LNCAP (cell line): ENCODE results near the gene BCAS3.

Source experiments
- TF ChIP-seq, protein P1 (sequence below): fragments of 450-650 bp; IDR thresholded peaks from 2 replicates; pipeline ENCODE4 v1.5.1; 2017; ENCODE audit warnings: mild to moderate bottlenecking

BCAS3 gene

DNA sequence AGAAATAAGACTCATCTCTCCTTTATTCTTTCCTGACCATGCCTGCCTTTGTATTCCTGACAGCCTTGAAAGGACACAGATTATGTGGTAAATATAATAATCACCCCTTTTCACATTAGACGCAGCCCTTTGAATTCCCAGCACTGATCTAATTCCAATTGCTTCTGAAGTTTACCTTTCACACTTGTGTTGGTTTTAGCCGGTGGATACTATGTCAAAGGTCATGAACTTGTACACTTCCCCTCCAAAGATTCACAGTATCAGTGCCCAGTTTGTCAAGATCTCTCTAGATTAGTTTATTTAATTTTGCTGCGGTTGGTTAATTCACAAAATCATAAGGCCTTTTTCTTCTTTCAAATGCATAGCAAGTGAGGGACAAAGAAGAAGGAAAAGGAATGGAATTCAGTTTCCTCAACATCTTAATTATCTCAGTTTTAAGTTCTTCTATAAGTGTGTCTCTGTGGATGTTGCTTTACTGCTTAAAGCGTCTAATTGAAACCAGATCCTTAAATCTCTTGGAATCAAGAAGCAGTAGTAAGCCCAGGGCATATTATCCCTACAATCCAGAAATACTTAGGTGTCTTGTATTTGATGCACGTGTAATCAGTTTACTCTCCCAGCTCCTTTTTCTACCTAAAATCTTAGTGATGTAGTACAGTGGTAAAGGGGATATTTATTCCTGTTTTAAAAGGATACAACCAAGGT lies 547.7 kb downstream of the BCAS3 start:
- TF ChIP-seq, protein P1, sequence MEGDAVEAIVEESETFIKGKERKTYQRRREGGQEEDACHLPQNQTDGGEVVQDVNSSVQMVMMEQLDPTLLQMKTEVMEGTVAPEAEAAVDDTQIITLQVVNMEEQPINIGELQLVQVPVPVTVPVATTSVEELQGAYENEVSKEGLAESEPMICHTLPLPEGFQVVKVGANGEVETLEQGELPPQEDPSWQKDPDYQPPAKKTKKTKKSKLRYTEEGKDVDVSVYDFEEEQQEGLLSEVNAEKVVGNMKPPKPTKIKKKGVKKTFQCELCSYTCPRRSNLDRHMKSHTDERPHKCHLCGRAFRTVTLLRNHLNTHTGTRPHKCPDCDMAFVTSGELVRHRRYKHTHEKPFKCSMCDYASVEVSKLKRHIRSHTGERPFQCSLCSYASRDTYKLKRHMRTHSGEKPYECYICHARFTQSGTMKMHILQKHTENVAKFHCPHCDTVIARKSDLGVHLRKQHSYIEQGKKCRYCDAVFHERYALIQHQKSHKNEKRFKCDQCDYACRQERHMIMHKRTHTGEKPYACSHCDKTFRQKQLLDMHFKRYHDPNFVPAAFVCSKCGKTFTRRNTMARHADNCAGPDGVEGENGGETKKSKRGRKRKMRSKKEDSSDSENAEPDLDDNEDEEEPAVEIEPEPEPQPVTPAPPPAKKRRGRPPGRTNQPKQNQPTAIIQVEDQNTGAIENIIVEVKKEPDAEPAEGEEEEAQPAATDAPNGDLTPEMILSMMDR, result no peak

DNA sequence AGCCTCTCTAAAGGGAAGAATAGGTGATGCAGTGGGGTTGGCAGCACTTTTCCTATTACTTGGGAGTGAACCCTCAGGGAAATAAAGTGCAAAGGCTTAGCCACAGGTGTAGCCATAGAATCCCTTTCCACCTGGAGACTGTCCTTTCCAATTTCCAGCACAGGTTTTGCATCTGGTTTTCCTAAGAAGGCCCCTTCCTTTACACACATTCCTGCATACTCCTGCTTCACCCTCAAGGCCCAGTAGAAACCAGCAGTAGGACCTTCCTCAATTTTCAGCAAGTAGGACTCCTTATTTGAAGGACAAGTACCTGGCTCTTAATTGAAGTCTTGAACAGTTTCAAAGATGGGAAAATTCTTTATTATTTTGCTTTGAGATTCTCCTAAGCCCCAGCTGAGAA lies 550.2 kb downstream of the BCAS3 start:
- TF ChIP-seq, protein P1, result no peak

DNA sequence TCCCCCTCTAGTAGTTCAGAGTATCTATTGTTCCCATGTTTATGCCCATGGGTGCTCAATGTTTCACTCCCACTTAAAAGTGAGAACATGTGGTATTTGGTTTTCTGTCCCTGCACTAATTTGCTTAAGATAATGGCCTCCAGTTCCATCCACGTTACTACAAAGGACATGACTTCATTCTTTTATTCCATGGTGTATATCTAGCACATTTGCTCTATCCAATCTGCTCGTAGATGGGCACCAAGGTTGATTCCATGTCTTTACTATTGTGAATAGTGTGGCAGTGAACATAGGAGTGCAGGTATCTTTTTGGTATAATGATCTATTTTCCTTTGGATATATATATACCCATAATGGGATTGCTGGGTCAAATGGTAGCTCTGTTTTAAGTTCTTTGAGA lies 552.8 kb downstream of the BCAS3 start:
- TF ChIP-seq, protein P1, result no peak

DNA sequence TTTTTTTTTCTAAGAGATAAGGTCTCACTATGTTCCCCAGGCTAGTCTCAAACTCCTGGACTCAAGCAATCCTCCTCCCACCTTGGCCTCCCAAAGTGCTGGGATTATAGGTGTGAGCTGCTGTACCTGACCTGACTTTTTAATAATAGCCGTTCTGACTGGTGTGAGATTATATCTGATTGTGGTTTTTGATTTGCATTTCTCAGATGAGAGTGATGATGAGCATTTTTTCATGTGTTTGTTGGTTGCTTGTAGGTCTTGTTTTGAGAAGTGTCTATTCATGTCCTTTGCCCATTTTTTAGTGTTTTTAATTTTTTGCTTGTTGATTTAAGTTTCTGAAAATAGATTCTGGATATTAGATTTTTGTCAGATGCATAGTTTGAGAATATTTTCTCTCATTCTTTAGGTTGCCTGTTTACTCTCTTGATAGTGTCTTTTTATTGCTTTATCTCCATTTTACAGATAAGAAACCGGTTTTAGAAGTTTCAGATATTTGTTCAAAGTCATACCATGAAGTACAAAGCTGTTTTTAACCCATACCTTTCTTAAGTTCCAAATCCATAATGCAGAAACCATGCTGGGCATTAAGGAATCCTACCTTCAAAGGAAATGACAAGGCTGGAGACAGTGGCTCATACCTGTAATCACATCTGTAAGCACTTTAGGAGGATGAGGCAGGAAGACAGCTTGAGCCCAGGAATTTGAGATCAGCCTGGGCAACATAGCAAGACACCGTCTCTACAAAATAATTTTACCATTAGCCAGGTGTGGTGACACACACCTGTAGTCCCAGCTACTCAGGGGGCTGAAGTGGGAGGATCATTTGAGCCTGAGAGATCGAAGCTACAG lies 553.5 kb downstream of the BCAS3 start:
- TF ChIP-seq, protein P1, result no peak

DNA sequence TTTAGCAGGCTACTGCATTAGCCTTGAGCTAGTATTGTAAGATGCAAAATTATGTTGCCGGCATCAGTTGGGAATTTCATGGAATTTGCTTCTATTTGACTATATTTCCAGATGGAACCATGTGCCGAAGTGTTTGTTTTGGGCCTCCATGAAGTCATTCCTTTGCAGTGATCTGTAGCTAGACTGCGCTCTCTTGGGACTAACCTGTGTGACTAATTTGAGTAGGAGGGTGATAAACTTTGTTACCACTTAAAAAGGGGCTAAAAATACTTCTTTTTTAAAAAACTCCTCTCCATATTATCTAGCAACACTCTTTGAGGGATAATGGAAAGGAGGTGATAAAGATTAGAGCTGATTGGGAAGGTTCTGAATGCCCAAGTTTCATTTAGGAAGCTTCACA lies 555.2 kb downstream of the BCAS3 start:
- TF ChIP-seq, protein P1, result no peak

DNA sequence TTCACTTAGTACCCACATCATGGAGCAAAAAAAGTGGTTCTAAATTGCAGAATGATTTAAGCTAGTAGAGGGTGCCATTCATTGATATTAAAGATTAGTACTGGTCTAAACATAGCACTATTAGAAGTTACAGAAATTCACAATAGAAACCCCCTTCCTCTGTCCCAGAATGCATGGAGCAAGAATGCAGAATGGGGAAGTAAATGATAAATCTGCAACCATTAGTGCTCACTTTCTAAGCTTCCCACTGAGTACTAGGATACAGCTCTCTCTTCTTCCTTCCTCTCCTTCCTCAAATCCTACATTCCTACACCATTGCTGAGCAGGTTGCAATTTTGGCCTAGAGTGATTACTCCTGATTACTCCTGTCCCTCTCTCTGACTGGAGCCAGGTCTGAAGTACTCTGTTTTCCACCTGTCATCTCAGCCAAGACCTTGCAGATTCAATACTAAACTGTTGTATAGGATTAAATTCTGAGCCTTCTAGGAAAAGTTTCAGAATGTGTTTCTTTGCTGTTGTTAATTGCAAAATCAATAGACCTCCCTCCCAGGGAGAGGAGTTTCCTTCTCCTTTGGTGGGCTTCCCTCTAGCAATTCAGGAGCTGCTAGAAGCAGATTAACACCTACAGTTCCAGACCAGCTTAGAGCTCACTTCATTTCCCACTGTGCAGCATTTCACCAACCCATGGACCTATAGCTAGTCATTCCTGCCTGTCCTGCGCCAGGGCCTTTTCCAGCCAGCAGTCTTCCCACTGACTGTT lies 556.5 kb downstream of the BCAS3 start:
- TF ChIP-seq, protein P1, result no peak

DNA sequence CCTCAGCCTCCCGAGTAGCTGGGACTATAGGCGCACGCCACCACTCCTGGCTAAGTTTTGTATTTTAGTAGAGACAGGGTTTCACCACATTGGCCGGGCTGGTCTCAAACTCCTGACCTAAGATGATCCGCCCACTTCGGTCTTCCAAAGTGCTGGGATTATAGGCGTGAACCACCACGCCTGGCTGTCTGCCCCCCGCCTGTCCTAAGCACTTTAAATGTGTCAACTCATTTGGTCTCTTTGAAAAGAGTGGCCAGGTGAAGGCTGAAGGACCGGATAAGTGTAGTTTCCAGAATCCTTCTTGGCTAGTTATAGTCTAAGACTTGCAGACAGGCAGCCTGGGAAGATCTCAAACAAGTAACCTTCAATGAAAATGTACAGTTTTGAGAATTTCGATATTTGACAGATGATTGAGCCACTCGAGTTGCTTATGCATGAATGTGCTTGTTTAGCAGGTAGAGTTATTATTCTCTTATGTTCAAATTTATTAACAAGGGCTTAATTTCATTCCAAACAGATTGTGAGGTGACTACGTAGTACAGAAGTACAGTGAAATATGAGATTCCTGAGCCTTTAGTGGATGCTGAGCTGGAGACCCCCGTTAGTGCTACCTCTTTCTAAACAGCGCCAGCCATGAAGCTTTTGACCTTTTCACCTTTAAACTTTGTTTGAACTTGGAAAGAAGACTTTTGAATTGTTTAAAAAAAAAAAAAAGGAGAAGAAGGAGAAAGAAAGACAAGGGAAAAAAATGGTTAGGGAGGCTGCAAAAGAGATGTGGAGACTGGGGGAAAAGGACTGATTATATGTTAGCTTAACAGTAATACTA lies 557.6 kb downstream of the BCAS3 start:
- TF ChIP-seq, protein P1, result no peak
